ENCODE data around the gene C20orf141. TPM values are rescaled to one million over a fixed set of nuclear protein-coding genes. Genes with fewer than 3 reads are reported as not detected.
A peak's percentile ranks its signal among the peaks of the same experiment; 100 is the strongest.
"Not testable (repeated sequence)": the region's sequence is repeated elsewhere in the genome, so short reads cannot be mapped to it uniquely, and the experiment has no call there.

C20orf141 gene
- not detected for total RNA-seq

- ATAC-seq (no peak), DNase-seq (ENCODE audit: low spot score) (no peak)
These were observed at the start of gene C20orf141 for GRCh38 chr20:2814587-2815051. C20orf141 (plus strand) TSS chr20:2814987; CDS start chr20:2815185, 198 bp downstream.

- peak; percentile 98 for ATAC-seq
- peak; percentile 90 for DNase-seq (ENCODE audit: low spot score)
These were observed 46.8 kb upstream of the C20orf141 start for GRCh38 chr20:2767768-2768631.

- DNase-seq (ENCODE audit: low spot score) = no peak
- ATAC-seq = no peak
These were observed 46.2 kb upstream of the C20orf141 start for GRCh38 chr20:2768632-2769015.

- not testable (repeated sequence) for ATAC-seq; DNase-seq (ENCODE audit: low spot score)
These were observed 44.7 kb upstream of the C20orf141 start for GRCh38 chr20:2770091-2770490.

- DNase-seq (ENCODE audit: low spot score) = no peak
- ATAC-seq = no peak
These were observed 43.1 kb upstream of the C20orf141 start for GRCh38 chr20:2771631-2772080.

GRCh38 chr20:2773812-2774211 is 41.0 kb upstream of the C20orf141 start:
- DNase-seq (ENCODE audit: low spot score) (no peak), ATAC-seq (no peak)

GRCh38 chr20:2775139-2775538 is 39.6 kb upstream of the C20orf141 start:
- ATAC-seq (no peak), DNase-seq (ENCODE audit: low spot score) (no peak)

- ATAC-seq (no peak), DNase-seq (ENCODE audit: low spot score) (no peak)
These were observed 36.0 kb upstream of the C20orf141 start for GRCh38 chr20:2778602-2779321.

- no peak for DNase-seq (ENCODE audit: low spot score)
These were observed 33.8 kb upstream of the C20orf141 start for GRCh38 chr20:2780948-2781347.

GRCh38 chr20:2783908-2784566 is 30.8 kb upstream of the C20orf141 start:
- DNase-seq (ENCODE audit: low spot score) (no peak), ATAC-seq (no peak)

More at GRCh38 chr20:2780948-2781347, 33.8 kb upstream of the C20orf141 start:
- ATAC-seq = no peak

GRCh38 chr20:2793471-2793870 is 21.3 kb upstream of the C20orf141 start:
- DNase-seq (ENCODE audit: low spot score) = no peak
- ATAC-seq = no peak

GRCh38 chr20:2794202-2794748 is 20.5 kb upstream of the C20orf141 start:
- ATAC-seq = no peak
- no peak for DNase-seq (ENCODE audit: low spot score)

GRCh38 chr20:2794866-2795447 is 19.8 kb upstream of the C20orf141 start:
- ATAC-seq = no peak
- DNase-seq (ENCODE audit: low spot score) = no peak

- ATAC-seq (no peak), DNase-seq (ENCODE audit: low spot score) (no peak)
These were observed 19.3 kb upstream of the C20orf141 start for GRCh38 chr20:2795451-2795850.

GRCh38 chr20:2796011-2796660 is 18.7 kb upstream of the C20orf141 start:
- DNase-seq (ENCODE audit: low spot score) = no peak

GRCh38 chr20:2797136-2797983 is 17.4 kb upstream of the C20orf141 start:
- no peak for DNase-seq (ENCODE audit: low spot score)
- ATAC-seq = no peak

More at GRCh38 chr20:2796011-2796660, 18.7 kb upstream of the C20orf141 start:
- ATAC-seq = no peak

- DNase-seq (ENCODE audit: low spot score) (no peak), ATAC-seq (no peak)
These were observed 16.5 kb upstream of the C20orf141 start for GRCh38 chr20:2798095-2798805.

GRCh38 chr20:2798814-2799213 is 16.0 kb upstream of the C20orf141 start:
- no peak for DNase-seq (ENCODE audit: low spot score)
- no peak for ATAC-seq

All from left lobe of liver (tissue), 2 donors.